Epithelial cell of alveolus of lung (primary cell): ENCODE measurements around the gene CAPG. TPM values are rescaled to one million over a fixed set of nuclear protein-coding genes. Genes with fewer than 3 reads are reported as not detected.

Experiments used
- total RNA-seq: library from RNA; depleted of rRNA; stranded (reverse); fragments of >200 nt; gene quantifications from 2 replicates; pipeline ENCODE4 v1.2.1, GENCODE V29; 2015

Gene CAPG
- total RNA-seq, result 108 and 196 TPM in 2 replicates

DNA sequence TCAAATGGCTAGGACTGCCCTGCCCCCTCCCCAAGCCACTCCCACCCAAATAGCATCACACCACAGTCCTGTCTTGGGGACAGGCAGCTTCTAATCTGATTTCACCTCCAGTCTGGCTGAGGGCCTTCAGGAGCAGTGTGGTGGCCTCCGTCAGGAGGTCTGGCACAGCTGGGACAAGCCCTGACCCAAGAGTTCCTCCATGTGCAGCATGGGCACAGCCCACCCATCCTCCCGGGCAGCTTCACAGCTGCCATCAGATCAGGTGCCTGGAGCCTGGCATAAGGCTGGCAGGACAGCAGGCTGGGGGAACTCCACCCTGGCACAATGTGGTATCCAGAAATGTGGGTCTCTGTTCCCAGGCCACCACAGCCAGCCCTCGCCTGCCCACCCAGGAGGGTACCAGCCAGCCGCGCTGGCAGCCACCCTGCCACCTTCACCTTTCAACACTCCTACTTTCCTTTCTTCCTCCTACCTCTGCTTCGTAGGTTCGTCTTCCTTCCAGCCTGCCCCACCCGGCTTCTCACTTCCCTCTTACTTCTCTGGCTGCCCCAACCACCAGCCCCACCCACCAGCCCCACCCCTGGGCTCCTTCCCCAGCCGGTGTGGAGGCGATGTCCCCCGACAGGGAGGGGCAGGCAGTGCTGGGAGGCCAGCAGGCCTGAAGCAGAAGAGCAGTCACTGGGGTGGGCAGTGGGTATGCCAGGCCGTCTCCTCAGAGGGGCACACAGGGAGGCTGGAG is at the start of gene CAPG:
TSS of gene CAPG (minus strand) at position 522 of the 739 bp plus-strand sequence. CDS start 8,221 bp downstream, outside the sequence.

DNA sequence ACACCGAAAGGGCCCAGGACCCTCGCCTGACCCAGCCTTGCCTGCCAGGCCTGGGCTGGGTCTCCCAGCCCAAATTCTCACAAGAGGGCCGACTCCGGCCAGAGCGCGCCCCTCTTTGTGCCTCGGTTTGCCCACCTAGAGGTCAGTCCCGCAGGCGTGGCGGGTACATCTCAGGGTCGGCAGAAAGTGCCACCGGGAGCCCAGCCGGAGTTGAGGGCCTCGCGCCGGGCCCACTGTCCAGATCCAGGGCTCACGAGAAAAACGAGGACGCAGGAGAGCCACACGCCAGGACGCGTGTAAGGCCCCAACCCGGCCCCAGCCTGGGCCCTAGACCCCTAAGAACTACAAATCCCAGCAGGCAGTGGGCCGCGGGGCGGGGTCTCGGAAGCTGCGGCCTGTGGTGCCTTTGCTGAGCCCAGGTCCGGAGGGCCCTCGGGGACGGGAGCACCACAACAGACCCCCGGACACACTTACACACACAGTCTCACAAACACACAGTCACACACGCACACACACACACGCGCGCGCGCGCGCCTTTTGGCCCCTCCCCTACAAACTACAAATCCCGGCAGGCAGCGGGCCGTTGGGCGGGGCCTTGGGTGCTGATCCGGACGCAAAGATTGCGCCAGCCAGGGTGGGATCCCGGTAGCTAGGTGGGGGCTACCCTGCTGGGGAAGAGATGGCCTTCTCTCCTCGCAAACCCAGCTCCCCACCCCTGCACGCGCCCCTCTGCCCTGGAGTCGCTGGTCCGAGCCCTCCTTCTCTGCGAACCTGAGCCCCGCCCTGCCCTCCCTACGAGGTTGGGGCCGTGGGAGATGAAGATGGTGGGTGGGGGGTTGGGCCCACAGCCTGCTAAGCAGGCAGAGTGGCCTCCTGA is 8.2 kb upstream of the CAPG start, which contains the start of gene SH2D6:
TSS of gene SH2D6 (plus strand) at position 583 of the 877 bp plus-strand sequence. CDS start 10,752 bp downstream, outside the sequence.

GRCh38 chr2:85354286-85355072 is 55.7 kb downstream of the CAPG start, which contains the start of the genes ELMOD3 and RETSAT:
TSS of gene ELMOD3 (plus strand) at chr2:85354769. CDS start at chr2:85357199, 2,430 bp downstream.
TSS of gene RETSAT (minus strand) at chr2:85354528. CDS start at chr2:85354507, 21 bp downstream.

Other genes starting within 250 kb of the CAPG start
- 74.9 and 117 TPM in 2 replicates for gene TGOLN2, start 82.4 kb downstream of the CAPG start, total RNA-seq
- 29.2 and 35.4 TPM in 2 replicates for gene RETSAT, start 55.8 kb downstream of the CAPG start, total RNA-seq
- gene ELMOD3, start 55.6 kb downstream of the CAPG start, total RNA-seq, result 7.1 and 18.2 TPM in 2 replicates
- gene SH2D6, start 8.3 kb upstream of the CAPG start, total RNA-seq, result 0.13 TPM in 1 of 2 replicates, not detected in the other
- 46.6 and 56.6 TPM in 2 replicates for gene MAT2A, start 128.8 kb upstream of the CAPG start, total RNA-seq
- gene GGCX, start 151.1 kb upstream of the CAPG start, total RNA-seq, result 27.1 and 59.7 TPM in 2 replicates
- 3.2 and 13.1 TPM in 2 replicates for gene VAMP8, start 167.2 kb upstream of the CAPG start, total RNA-seq
- 63.6 and 76.9 TPM in 2 replicates for gene VAMP5, start 174.1 kb upstream of the CAPG start, total RNA-seq
- gene RNF181, start 185.4 kb upstream of the CAPG start, total RNA-seq, result 212 and 244 TPM in 2 replicates
- 7.9 and 15.1 TPM in 2 replicates for gene TMEM150A, start 192.3 kb upstream of the CAPG start, total RNA-seq
- 14.6 and 16.2 TPM in 2 replicates for gene C2orf68, start 201.7 kb upstream of the CAPG start, total RNA-seq
- gene USP39, start 205.8 kb upstream of the CAPG start, total RNA-seq, result 49.3 and 68.1 TPM in 2 replicates